HFF-Myc (cell line): Measurements from ENCODE around the gene ABCG4.

ENCODE experiments used
- DNase-seq: peaks from one replicate; pipeline ENCODE4 v3.0.0-alpha.2; 2011; ENCODE audit warnings: low read depth; ENCODE audit errors: extremely low read depth
- H3K4me3 ChIP-seq: replicated peaks from 2 replicates; pipeline ENCODE4 v1.5.1; 2011; ENCODE audit warnings: low read depth, mild to moderate bottlenecking, control low read depth, low read length
- TF ChIP-seq, protein P1 (sequence below): IDR thresholded peaks from 2 replicates; pipeline ENCODE4 v1.5.1; 2012; ENCODE audit warnings: mild to moderate bottlenecking, low read depth, low read length, control low read depth; ENCODE audit errors: missing control alignments

The ABCG4 gene

DNA sequence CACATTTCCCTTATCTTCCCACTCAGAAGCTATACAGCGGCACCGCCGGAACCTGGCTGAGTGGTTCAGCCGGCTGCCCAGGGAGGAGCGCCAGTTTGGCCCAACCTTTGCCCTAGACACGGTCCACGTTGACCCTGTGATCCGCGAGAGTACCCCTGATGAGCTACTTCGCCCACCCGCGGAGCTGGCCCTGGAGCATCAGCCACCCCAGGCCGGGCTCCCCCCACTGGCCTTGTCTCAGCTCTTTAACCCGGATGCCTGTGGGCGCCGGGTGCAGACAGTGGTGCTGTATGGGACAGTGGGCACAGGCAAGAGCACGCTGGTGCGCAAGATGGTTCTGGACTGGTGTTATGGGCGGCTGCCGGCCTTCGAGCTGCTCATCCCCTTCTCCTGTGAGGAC is 24.6 kb downstream of the ABCG4 start:
- no peak for DNase-seq
- no peak overlapping the region for H3K4me3 ChIP-seq
- TF ChIP-seq, protein P1, sequence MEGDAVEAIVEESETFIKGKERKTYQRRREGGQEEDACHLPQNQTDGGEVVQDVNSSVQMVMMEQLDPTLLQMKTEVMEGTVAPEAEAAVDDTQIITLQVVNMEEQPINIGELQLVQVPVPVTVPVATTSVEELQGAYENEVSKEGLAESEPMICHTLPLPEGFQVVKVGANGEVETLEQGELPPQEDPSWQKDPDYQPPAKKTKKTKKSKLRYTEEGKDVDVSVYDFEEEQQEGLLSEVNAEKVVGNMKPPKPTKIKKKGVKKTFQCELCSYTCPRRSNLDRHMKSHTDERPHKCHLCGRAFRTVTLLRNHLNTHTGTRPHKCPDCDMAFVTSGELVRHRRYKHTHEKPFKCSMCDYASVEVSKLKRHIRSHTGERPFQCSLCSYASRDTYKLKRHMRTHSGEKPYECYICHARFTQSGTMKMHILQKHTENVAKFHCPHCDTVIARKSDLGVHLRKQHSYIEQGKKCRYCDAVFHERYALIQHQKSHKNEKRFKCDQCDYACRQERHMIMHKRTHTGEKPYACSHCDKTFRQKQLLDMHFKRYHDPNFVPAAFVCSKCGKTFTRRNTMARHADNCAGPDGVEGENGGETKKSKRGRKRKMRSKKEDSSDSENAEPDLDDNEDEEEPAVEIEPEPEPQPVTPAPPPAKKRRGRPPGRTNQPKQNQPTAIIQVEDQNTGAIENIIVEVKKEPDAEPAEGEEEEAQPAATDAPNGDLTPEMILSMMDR = no peak

DNA sequence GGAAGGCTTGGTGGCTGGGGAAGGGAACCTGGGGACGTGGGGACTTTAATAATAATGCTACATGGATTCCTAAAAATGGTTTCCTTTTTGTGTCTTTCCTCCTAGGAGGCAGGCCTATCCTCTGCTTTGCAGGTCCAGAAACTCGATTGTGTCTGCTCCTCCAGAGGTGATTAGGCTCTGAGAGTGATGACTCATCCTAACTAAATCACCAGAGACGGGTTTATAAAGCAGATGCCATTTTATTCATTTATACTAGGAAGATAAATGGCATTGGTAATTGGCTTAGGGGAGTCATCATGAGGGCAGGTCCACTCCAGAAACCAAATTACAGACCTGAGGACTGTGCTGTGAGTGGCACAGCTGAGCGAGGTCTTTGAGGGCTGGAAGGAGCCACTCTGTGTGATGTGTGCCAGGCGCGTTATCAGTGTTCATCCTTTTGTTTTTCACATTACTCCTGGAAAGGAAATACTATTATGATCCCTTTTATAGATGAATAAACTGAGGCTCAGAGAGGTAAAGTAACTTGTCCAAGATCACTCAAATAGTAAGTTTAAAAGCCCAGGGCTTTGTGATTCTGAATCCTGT is 26.7 kb downstream of the ABCG4 start:
- DNase-seq = no peak
- no peak overlapping the region for H3K4me3 ChIP-seq
- TF ChIP-seq, protein P1 = no peak

DNA sequence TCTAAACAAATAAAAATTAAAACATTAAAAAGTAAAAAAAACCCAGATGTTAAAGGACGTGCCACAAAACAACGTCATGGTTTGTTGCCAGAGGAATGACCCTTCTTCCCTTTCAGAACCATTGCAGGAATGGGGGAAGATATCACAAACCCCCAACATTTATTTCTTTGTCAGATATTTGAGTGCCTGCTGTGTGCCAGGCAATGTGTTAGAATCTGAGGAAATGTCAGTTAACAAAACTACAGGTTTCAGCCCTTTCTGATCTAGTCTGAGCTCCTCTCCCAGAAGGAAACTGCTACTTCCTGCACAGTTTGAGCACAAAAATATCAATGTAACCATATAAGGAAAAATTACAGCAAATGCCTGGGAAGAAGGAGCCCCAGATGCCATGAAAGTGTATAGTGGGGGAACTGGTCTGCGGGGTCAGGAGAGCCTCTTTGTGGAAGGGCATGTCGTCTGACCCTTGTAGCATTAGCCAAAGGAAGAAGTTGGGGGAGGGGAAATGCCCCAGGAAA is 29.4 kb downstream of the ABCG4 start:
- no peak for DNase-seq

DNA sequence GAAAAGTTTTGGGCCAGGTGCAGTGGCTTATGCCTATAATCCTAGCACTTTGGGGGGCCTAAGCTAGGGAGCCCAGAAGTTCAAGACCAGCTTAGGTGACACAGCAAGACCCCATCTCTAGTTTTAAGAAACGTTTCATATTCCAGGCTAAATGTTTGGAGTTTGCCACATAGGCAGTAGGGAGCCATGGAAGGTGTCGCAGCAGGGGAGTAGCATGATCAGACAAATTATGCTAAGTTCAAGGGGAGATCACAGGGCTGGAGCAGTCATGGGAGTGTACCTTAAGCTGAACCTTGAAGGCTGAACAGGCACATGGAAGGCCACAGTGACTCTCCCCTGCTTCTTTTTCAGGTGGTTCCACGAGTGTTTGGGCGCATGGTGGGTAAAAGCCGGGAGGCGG is 30.5 kb downstream of the ABCG4 start:
- DNase-seq = no peak
- no peak overlapping the region for H3K4me3 ChIP-seq
- TF ChIP-seq, protein P1 = no peak

More for the DNA sequence above, 29.4 kb downstream of the ABCG4 start:
- TF ChIP-seq, protein P1 = no peak
- H3K4me3 ChIP-seq = no peak overlapping the region

DNA sequence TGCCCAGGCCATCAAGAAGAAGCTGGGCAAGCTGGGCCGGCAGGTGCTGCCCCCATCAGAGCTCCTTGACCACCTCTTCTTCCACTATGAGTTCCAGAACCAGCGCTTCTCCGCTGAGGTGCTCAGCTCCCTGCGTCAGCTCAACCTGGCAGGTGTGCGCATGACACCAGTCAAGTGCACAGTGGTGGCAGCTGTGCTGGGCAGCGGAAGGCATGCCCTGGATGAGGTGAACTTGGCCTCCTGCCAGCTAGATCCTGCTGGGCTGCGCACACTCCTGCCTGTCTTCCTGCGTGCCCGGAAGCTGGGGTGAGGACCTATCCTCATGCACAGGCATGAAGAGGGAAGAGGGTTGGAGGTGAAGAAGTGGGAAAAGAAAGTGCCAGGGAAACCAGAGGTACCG is 31.1 kb downstream of the ABCG4 start:
- H3K4me3 ChIP-seq = no peak overlapping the region
- TF ChIP-seq, protein P1 = no peak
- DNase-seq = no peak

DNA sequence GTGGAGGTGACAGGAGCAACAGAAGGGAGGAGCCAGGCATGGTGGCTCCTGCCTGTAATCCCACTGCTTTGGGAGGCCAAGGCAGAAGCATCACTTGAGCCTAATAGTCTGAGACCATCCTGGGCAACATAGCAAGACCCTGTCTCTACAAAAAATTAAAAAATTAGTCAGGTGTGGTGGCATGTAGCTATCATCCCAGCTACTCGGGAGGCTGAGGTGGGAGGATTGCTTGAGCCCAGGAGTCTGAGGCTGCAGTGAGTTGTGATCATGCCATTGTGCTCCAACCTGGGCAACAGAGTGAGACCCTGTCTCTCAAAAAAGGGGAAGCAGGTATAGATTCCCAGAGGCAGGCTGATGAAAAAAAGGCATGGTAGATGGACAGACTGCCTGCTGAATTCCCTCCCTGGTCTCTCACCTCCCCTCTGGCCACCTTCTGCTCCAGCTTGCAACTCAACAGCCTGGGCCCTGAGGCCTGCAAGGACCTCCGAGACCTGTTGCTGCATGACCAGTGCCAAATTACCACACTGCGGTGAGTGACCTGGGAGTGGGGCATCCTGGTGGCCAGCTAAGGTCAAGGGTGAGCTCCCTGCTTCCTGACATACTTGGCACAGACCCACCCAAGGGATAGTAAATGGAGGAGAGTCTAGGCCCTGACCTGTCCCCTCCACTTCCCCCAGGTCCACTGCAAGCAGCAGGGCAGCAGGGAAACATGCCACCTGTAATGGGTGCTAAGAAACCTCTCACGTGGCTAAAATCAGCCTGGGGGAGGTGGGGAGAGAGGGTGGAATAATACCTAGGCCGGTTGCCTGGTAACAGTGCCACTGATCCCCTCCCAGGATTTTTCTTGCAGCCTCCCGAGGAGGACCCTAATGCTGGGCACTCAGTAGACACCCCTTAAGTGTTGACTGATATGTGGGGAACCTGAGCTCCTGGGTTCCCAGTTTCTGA is 32.2 kb downstream of the ABCG4 start:
- H3K4me3 ChIP-seq = no peak overlapping the region
- TF ChIP-seq, protein P1 = no peak
- no peak for DNase-seq
